Activated T-helper 2 cell treated with anti-CD3 and anti-CD28 coated beads, Interferon-gamma antibody, Interleukin-2, Interleukin-4, amounts not matched to agents 10 μg/mL and 5 μg/mL and 100 μg/mL, durations not matched to agents 14 hours and 24 hours and 36 hours (primary cell): ENCODE measurements around the gene TLCD3A. TPM values are rescaled to one million over a fixed set of nuclear protein-coding genes. Genes with fewer than 3 reads are reported as not detected.
"Not testable (repeated sequence)": the region's sequence is repeated elsewhere in the genome, so short reads cannot be mapped to it uniquely, and the experiment has no call there.

Source experiments
- DNase-seq: peaks from one replicate; pipeline ENCODE4 v3.0.0; 2021; ENCODE audit warnings: low spot score
- H3K27ac Mint-ChIP-seq: one replicate; pipeline ENCODE4 v1.8.0; 2021; ENCODE audit warnings: mixed read lengths
- H3K27me3 Mint-ChIP-seq: one replicate; pipeline ENCODE4 v1.8.0; 2021; ENCODE audit warnings: low read depth, mixed read lengths
- H3K36me3 Mint-ChIP-seq: one replicate; pipeline ENCODE4 v1.8.0; 2021; ENCODE audit warnings: low read depth, mixed read lengths
- H3K4me1 Mint-ChIP-seq: one replicate; pipeline ENCODE4 v1.8.0; 2021; ENCODE audit warnings: low read depth, mixed read lengths
- H3K4me3 Mint-ChIP-seq: one replicate; pipeline ENCODE4 v1.8.0; 2021; ENCODE audit warnings: low read depth, mild to moderate bottlenecking, moderate library complexity, mixed read lengths
- H3K9me3 Mint-ChIP-seq: one replicate; pipeline ENCODE4 v1.8.0; 2021; ENCODE audit warnings: mixed read lengths
- intact Hi-C: fragments of 100-400 bp; cut with micrococcal nuclease; formaldehyde crosslinking; loops from one replicate; pipeline ENCODE4 v1.15.1; 2023
- total RNA-seq: library from RNA; stranded (reverse); gene quantifications from 2 replicates; pipeline ENCODE4 v1.2.3, GENCODE V29; 2022

The TLCD3A gene
- total RNA-seq, 1 donor from 2014 or later = 38.1 TPM

DNA sequence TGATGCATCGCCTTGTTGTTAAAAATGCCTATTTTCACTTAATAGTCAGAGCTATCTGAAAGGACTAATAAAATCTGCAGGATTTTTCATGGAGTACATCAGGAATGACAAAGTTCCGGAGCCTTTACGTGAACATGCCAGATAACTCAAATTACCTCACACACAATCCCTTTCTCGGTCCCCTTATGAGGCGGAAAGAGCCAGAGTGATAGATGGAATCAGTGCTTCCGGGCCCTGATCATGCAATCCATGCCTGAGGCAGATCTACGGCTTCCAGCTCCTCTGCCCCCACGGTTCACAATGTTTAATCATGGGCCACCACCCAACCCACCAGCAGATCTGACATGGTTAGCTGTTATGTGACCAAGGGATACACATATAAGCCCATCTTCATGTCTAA is 34.7 kb upstream of the TLCD3A start:
- peaks cover 2% of the 10 kb centered on the region for H3K4me1 Mint-ChIP-seq
- H3K4me3 Mint-ChIP-seq = no peak overlapping the region
- intact Hi-C loops = no loop called here
- DNase-seq = no peak
- peaks cover 36% of the 10 kb centered on the region for H3K36me3 Mint-ChIP-seq
- H3K27me3 Mint-ChIP-seq = no peaks in the 10 kb centered on the region
- no peak overlapping the region for H3K27ac Mint-ChIP-seq
- no peaks in the 10 kb centered on the region for H3K9me3 Mint-ChIP-seq

GRCh38 chr17:698096-698495 is 34.3 kb upstream of the TLCD3A start:
- H3K27ac Mint-ChIP-seq, intact Hi-C loops, H3K4me3 Mint-ChIP-seq, H3K9me3 Mint-ChIP-seq, H3K4me1 Mint-ChIP-seq, H3K27me3 Mint-ChIP-seq, DNase-seq: not testable (repeated sequence)
- H3K36me3 Mint-ChIP-seq = peaks cover 36% of the 10 kb centered on the region

DNA sequence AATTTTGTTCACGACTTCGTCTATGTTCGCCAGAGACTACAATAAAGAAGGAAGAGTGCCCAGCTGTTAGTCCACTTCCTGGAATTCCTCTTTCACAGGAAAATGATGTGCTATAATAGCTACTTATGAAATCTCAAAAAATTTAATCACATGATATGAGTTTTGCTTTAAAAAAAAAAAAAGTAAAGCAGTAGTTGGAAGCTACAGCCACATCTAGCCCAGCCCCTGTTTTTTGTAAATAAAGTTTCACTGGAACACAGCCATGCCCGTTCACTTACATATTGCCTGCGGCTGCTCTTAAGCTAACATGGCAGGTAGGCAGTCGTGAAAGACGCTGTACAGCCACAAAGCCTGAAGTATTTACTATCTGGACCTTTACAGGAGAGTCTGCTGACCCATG is 33.1 kb upstream of the TLCD3A start:
- no peak overlapping the region for H3K27ac Mint-ChIP-seq
- H3K36me3 Mint-ChIP-seq = peaks cover 36% of the 10 kb centered on the region
- no peak for DNase-seq
- no peak overlapping the region for H3K4me3 Mint-ChIP-seq
- H3K4me1 Mint-ChIP-seq = peaks cover 2% of the 10 kb centered on the region
- H3K9me3 Mint-ChIP-seq = no peaks in the 10 kb centered on the region
- H3K27me3 Mint-ChIP-seq = no peaks in the 10 kb centered on the region
- intact Hi-C loops = no loop called here

DNA sequence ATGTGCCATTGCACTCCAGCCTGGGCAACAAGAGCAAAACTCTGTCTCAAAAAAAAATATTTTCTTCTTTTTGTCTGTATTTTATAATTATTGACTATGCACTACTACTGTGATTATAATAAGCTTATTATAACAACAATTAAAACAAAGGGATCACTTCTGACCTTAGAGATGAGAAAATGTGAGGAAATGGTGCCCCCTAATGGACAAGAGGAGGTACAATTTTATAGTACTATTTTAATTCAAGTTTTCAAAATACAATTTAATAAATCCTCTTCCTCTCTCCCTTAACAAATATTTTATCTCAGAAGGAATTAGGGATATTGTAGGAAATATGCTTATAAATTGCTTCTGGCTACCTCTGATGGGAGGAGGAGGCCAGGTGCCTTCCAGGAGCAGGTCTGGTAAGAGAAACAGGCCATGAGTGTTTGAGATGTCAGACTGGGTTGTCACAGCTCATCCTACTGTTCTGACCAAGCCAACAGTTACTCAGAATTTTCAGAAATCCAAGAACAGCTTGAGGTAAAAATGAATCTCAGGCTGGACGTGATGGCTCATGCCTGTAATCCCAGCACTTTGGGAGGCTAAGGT is 31.8 kb upstream of the TLCD3A start:
- H3K4me1 Mint-ChIP-seq = peaks cover 2% of the 10 kb centered on the region
- no peaks in the 10 kb centered on the region for H3K27me3 Mint-ChIP-seq
- no peaks in the 10 kb centered on the region for H3K9me3 Mint-ChIP-seq
- peaks cover 32% of the 10 kb centered on the region for H3K36me3 Mint-ChIP-seq
- DNase-seq = no peak
- H3K4me3 Mint-ChIP-seq = no peak overlapping the region
- intact Hi-C loops = loop anchor here (1.0 to 10.0 kb wide), 2 partner anchors 288 to 306 kb away; no protein-coding TSS in a partner anchor
- peak overlapping the region; percentile 49 for H3K27ac Mint-ChIP-seq

GRCh38 chr17:703081-703875 is 29.1 kb upstream of the TLCD3A start:
- H3K9me3 Mint-ChIP-seq = no peaks in the 10 kb centered on the region
- H3K27me3 Mint-ChIP-seq = no peaks in the 10 kb centered on the region
- peaks cover 22% of the 10 kb centered on the region for H3K36me3 Mint-ChIP-seq
- peaks cover 2% of the 10 kb centered on the region for H3K4me1 Mint-ChIP-seq
- H3K27ac Mint-ChIP-seq = no peak overlapping the region
- H3K4me3 Mint-ChIP-seq = no peak overlapping the region
- DNase-seq = no peak
- intact Hi-C loops = loop anchor here (10.0 kb wide), 1 partner anchor 308 kb away; no protein-coding TSS in a partner anchor

GRCh38 chr17:704111-704864 is 28.1 kb upstream of the TLCD3A start:
- H3K4me3 Mint-ChIP-seq = no peak overlapping the region
- H3K4me1 Mint-ChIP-seq = peaks cover 7% of the 10 kb centered on the region
- H3K36me3 Mint-ChIP-seq = peaks cover 29% of the 10 kb centered on the region
- H3K27ac Mint-ChIP-seq = no peak overlapping the region
- no peaks in the 10 kb centered on the region for H3K9me3 Mint-ChIP-seq
- DNase-seq = no peak
- intact Hi-C loops = loop anchor here (10.0 kb wide), 1 partner anchor 309 kb away; no protein-coding TSS in a partner anchor
- no peaks in the 10 kb centered on the region for H3K27me3 Mint-ChIP-seq

- Mint-ChIP-seq H3K9me3 (no peaks in the 10 kb centered on the region), H3K4me3 (no peak overlapping the region), H3K4me1 (peaks cover 11% of the 10 kb centered on the region), H3K27ac (no peak overlapping the region), H3K27me3 (no peaks in the 10 kb centered on the region), H3K36me3 (peaks cover 30% of the 10 kb centered on the region)
- intact Hi-C loops = loop anchor here (10.0 kb wide), 1 partner anchor 310 kb away; no protein-coding TSS in a partner anchor
- no peak for DNase-seq
Measured at GRCh38 chr17:705011-705410, 27.4 kb upstream of the TLCD3A start.

- no peak overlapping the region for H3K27ac Mint-ChIP-seq
- no peaks in the 10 kb centered on the region for H3K27me3 Mint-ChIP-seq
- H3K4me1 Mint-ChIP-seq = peaks cover 9% of the 10 kb centered on the region
- no peak for DNase-seq
- H3K9me3 Mint-ChIP-seq = no peaks in the 10 kb centered on the region
- intact Hi-C loops = loop anchor here (10.0 kb wide), 1 partner anchor 311 kb away; no protein-coding TSS in a partner anchor
- H3K36me3 Mint-ChIP-seq = peaks cover 30% of the 10 kb centered on the region
- no peak overlapping the region for H3K4me3 Mint-ChIP-seq
Measured at GRCh38 chr17:705863-706262, 26.5 kb upstream of the TLCD3A start.

DNA sequence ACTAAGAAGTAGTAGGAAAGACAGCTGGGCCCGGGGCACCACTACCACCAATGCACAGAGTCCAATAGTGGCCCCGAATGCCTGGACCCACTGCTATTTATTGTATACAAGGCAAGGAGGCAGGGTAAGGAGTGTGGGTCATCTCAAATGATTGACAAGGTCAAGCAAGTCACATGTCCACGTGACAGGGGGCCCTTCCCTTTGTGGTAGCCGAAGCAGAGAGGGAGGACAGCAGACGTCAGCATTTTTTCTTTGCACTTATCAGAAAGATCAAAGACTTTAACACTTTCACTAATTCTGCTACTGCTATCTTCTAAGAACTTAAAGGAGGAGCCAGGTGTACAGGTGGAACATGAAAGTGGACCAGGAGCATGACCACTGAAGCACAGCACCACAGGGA is 24.3 kb upstream of the TLCD3A start:
- intact Hi-C loops = loop anchor here (10.0 kb wide), 1 partner anchor 313 kb away; no protein-coding TSS in a partner anchor
- Mint-ChIP-seq H3K27ac (no peak overlapping the region), H3K4me3 (no peak overlapping the region), H3K4me1 (peaks cover 14% of the 10 kb centered on the region), H3K36me3 (peaks cover 36% of the 10 kb centered on the region), H3K9me3 (no peaks in the 10 kb centered on the region), H3K27me3 (no peaks in the 10 kb centered on the region)
- DNase-seq = no peak

- intact Hi-C loops = no loop called here
- Mint-ChIP-seq H3K36me3 (peaks cover 5% of the 10 kb centered on the region), H3K27ac (no peak overlapping the region), H3K27me3 (peaks cover 2% of the 10 kb centered on the region), H3K9me3 (no peaks in the 10 kb centered on the region), H3K4me3 (no peak overlapping the region), H3K4me1 (peaks cover 5% of the 10 kb centered on the region)
- no peak for DNase-seq
Measured at GRCh38 chr17:718075-718474, 14.3 kb upstream of the TLCD3A start.

GRCh38 chr17:720706-721539 is 11.5 kb upstream of the TLCD3A start:
- Mint-ChIP-seq H3K4me1 (no peaks in the 10 kb centered on the region), H3K4me3 (no peak overlapping the region), H3K27me3 (peaks cover 2% of the 10 kb centered on the region), H3K36me3 (no peaks in the 10 kb centered on the region), H3K27ac (no peak overlapping the region), H3K9me3 (no peaks in the 10 kb centered on the region)
- intact Hi-C loops = no loop called here
- no peak for DNase-seq

DNA sequence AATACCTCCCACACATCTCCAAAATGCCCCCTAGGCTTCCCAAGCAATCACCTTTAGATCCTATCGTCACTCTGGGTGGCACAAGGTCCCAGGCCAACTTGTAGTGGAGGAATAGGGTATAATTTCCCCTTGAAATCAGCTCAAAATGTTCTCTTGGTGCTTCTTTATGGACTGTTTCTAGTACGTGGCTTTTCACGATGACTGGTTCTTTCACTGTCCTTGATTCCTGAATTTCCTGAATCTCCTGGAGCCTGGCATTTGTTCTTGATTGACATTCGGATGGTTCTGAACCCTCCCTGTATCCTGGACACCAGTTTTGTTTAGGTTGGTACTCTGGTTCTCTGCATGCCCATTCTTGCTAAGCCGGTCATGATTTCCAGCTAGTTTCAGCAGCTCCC is 10.9 kb upstream of the TLCD3A start:
- intact Hi-C loops = no loop called here
- Mint-ChIP-seq H3K4me3 (no peak overlapping the region), H3K27me3 (peaks cover 2% of the 10 kb centered on the region), H3K27ac (no peak overlapping the region), H3K36me3 (no peaks in the 10 kb centered on the region), H3K9me3 (no peaks in the 10 kb centered on the region), H3K4me1 (no peaks in the 10 kb centered on the region)
- DNase-seq = no peak
